SW480 (cell line): Measurements from ENCODE around the gene FGFR1OP2.
A peak's percentile ranks its signal among the peaks of the same experiment; 100 is the strongest.

Source experiments
- DNase-seq: peaks from one replicate; pipeline ENCODE4 v3.0.0-alpha.2; 2016; ENCODE audit warnings: low spot score

Gene FGFR1OP2

GRCh38 chr12:27003421-27004381 is 65.4 kb downstream of the FGFR1OP2 start:
- peak; percentile 59 for DNase-seq

GRCh38 chr12:27005495-27005894 is 67.2 kb downstream of the FGFR1OP2 start:
- no peak for DNase-seq

DNA sequence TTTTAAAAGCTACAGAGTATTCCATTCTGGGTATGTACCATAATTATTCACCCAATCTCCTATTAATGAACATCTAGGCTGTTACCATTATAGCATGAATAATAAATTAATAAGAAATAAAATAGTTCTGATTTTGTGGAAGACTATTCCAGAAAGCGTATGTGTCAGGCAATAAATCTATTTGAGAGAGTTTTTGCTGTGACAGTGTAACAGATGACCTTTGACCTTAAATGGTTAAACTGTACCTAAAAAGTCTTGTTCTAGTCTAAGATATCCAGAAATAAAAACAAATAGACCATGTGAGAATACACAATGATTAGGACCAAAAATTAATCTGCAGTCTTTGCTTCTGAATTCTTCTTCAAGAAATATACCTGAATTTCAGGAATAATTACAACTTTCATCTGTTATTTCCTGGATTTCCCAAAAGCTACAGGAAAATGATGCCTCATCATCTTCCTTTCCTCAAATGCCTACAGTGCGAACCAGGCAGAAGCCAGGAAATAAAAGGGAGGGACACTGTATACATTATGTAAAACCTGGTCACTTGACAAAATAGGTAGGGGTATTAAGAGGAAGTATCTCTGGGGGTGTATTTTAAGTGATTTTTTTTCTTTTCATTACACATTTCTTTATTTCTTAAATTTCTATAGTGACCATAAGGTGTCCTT is 68.7 kb downstream of the FGFR1OP2 start:
- no peak for DNase-seq

- no peak for DNase-seq
Observed at GRCh38 chr12:27008081-27008480, 69.8 kb downstream of the FGFR1OP2 start.

- DNase-seq = no peak
Observed at GRCh38 chr12:27009881-27010301, 71.6 kb downstream of the FGFR1OP2 start.

DNA sequence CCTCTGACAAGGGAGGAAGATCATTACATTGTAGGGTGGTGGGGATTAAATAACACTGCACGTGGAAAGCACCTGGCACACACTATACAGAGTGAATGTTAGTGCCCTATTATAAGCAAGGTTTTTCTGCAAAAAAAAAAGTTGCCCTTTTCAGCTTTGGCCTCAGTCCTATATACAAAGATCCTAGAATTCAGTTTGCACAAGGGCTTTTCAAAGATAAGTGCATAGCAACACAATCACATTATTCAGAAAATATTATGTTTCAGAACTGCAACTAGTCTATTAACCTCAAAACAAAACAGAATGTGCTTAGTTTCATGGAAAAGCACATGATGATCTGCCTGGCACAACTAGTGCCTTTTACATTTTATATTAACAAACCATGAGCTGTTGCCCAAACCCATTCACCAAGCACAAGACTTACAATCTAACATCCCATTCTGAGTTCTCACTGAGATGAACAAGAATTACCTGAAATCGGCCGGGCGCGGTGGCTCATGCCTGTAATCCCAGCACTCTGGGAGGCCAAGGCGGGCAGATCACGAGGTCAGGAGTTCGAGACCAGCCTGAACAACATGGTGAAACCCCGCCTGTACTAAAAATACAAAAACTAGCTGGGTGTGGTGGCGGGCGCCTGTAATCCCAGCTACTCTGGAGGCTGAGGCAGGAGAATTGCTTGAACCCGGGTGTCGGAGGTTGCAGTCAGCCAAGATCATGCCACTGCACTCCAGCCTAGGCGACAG is 74.1 kb downstream of the FGFR1OP2 start:
- no peak for DNase-seq

GRCh38 chr12:27012982-27013255 is 74.6 kb downstream of the FGFR1OP2 start:
- no peak for DNase-seq

DNA sequence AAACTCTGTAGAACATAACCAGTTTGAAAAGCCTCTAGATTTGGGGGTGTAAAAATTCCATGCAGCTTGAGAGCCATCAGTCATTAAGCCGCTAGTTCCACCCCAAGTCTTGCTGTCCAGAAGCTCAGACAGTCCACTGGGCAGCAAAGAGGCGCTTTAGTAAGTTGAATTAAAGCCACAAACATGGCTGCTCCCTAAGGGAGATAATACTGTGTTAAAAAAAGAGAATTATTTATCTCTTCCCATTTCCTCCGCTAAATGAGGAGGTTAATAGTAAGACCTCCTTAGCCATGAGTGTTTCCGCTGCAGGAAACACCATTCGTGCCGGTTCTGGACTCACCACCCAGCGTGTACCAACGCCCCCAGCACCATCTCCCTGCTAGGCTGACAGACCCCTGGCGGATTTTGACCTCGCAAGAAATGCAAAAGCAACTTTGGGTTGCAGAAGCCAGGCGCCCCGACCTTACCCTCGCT is 75.4 kb downstream of the FGFR1OP2 start:
- peak; percentile 80 for DNase-seq

GRCh38 chr12:27014085-27014858 is 76.0 kb downstream of the FGFR1OP2 start, which contains the start of gene TM7SF3:
TM7SF3 (minus strand) TSS chr12:27014384; CDS start chr12:27014168, 216 bp downstream.
- DNase-seq = peak; percentile 99

GRCh38 chr12:27014859-27015729 is 76.8 kb downstream of the FGFR1OP2 start:
- peak; percentile 36 for DNase-seq

DNA sequence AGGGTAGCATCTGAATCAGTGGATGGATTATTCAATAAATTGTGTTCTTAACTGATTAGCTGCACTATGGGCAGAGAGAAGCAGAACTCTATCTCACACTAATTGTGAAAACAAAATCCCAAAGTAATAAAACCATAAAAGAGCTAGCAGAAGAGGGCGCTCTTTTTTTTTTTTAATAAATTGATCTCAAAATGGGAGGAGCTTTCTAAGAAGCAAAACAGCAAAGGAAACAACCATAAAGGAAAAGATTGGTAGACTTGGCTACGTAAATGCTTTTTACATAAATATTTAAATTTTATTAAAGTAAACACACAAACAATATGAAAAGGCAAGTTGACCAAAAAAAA is 77.4 kb downstream of the FGFR1OP2 start:
- DNase-seq = peak; percentile 92
